Fibroblast of skin of scalp (primary cell): ENCODE measurements around the gene DNAH10.
"Not testable (repeated sequence)": the region's sequence is repeated elsewhere in the genome, so short reads cannot be mapped to it uniquely, and the experiment has no call there.

Source experiments
- DNase-seq: peaks from one replicate; pipeline ENCODE4 v3.0.0-alpha.2; 2013

DNAH10 gene

DNA sequence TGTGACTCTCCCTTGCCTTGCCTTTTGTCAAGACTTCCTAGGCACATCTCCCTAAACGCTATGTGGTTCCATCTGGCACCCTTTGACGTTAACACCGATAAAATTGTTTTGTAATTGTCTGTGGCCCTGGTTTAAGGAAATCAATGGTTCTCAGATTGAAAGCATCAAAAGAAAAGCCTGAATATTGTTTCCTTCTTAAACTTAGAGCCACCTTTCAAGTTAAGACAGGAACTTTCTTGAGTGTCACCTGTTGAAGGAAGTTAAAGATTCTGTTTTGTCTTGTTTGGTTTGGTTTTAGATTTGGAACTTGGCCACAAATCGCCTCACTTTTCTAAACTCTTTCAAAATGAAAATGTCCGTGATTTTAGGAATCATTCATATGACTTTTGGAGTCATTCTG is 14.8 kb upstream of the DNAH10 start:
- no peak for DNase-seq

DNA sequence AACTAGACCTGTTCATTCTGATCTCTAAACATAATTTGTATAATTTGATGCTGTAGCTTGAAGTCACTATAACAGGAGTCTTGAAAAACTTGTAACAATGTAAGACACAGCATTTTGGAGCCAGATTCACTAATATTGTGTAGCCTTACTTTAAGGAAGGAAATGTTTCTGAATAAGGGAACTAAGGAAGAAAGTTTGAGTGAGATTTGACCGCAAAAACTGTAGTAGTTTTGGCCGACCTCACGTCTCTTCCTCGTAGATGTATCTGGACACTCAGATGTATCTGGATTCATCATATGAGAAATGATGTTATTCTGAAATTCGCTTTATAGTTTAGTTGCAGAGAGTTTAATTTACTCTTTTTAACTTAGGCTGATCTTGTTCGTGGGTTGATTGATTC is 13.9 kb upstream of the DNAH10 start:
- DNase-seq = no peak

GRCh38 chr12:123748661-123749060 is 13.4 kb upstream of the DNAH10 start:
- DNase-seq = no peak

DNA sequence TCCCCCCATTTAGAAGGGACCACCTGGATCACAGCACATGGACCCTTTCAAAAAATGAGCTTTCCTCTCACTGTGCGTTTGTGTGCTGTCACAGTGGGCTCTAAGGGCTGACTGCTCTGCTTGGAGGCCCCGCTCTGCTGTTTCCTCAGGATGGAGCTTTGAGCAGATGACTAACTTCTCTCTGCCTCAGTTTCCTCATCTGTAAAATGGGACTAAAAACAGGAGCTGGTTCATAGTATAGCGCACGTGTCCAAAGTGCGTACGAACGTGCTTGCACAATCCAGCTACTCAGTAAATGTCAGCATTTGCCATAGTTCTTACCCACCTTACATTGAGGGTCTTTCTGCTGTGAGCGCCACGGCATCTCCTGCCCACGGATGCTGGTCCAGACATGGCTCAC is 12.7 kb upstream of the DNAH10 start:
- DNase-seq = no peak

GRCh38 chr12:123750159-123750656 is 11.9 kb upstream of the DNAH10 start:
- DNase-seq = no peak

DNA sequence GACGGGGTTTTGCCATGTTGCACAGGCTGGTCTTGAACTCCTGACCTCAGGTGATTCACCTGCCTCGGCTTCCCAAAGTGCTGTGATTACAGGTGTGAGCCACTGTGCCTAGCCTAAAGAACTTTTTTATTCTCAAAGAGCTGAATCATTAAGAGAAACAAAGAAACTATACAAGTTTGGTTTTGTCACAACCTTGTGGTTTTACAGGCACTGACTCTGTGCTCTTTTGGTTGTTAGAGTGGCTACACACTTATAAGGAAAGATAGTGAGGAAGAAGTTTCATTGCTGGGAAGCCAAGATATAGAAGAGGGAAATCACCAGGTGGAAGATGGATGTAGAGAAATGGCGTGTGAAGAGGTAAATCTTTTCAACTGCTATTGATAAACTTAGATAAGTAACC is 10.1 kb upstream of the DNAH10 start:
- DNase-seq = no peak

DNA sequence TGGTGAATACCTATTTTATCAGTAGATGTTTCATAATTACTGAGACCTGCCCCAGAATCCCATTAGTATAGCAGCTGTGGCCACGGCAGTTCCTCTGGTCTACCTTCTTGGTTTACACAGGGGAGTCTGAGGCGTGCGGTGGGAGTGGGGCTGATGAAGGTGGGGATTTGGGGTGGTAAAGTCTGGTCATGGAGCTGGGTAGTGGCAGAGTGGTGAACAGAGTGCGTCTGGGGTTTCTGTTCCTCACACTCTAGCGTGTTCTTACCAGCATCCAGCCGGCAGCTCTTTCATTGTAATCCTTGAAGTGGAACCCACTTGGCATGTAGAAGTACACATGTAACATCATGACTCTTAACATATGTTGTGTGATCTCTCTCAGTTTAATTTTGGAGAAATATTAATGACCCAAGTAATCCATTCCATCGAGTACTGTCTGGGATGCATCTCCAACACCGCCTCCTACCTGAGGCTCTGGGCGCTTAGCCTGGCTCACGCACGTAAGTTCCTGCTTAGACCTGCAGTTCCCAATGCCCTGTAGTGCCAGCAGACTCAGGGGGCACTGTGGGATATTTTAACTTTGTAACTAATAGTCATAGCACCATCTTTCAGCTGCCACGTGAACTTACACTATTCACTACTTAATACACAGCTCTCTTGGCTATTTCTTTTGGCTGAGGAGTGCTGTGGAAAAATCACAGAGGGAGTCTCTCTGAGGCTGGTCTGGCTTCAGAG is 7.9 kb upstream of the DNAH10 start:
- no peak for DNase-seq

GRCh38 chr12:123757561-123757960 is 4.5 kb upstream of the DNAH10 start:
- peak; percentile 78 for DNase-seq

DNA sequence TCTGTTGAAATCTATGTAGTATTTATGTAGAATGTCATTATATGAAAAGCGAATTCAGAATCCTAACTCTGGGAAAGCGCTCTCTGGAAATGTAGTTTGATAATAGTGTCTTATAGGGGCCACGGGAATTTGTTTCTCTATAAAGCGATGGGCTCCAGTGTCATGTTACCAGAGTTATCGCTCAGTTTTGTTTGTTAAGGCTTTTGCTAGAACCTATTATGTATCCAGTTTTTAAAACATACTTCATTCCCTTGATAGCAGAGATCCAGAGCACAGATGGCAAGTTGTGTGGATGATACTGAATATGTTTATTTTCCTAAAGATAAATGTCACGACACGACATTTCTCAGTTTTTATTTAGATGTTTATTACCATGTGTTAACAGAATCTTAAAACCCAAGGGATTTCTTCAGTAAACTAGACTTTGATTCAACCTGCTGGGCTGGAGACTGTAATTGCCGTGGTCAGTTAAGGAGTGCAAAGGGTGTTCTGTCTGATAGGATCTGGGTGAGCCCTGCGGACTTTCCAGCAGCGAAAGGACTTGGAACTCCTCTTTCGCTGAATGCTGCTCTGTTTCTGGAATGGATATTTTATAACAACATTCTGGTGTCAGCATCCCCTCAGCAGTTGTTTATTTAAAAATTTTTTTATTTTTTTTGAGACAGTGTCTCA is 1.7 kb upstream of the DNAH10 start:
- no peak for DNase-seq

- no peak for DNase-seq
These were observed 583 bp downstream of the DNAH10 start for GRCh38 chr12:123762715-123763052.

DNA sequence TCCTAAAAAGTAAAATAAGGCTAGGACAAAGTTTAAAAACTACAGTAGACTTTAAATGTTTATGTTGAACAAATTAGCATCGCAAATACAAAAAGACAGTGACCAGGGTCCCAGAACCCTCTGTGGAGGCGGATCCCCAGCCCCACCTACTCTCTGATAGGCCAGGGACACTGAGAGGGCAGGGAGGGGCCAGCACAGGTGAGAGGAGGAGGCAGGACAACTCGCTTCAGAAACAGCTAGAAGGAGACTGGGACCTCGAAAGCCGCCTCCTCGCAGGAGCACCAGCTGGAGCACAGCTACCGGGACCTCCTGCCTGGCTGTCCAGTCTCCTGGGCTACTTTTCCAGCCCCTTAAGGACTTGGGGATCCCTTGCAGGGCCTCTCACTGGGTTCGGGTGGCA is 992 bp downstream of the DNAH10 start:
- no peak for DNase-seq

GRCh38 chr12:123764109-123764508 is 2.0 kb downstream of the DNAH10 start:
- DNase-seq = no peak

GRCh38 chr12:123765504-123766035 is 3.5 kb downstream of the DNAH10 start:
- DNase-seq = no peak

DNA sequence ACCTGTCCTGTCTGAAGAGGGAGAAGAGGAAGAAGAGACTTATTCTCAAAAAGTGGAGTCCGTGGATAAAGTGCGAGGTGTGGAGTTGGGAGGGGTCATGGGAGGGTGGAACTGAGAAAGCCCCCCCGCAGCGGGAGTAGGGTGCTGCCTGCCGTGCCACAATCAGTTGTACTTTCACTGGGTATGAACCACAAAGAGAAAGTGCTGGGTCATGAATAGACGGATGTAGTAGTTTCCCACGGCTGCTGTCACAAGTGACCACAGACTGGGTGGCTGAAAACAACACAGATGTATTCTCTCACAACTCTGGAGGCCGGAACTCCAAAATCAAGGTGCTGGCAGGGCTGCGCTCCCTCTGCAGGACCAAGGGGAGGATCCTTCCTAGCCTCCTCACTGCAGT is 5.5 kb downstream of the DNAH10 start:
- no peak for DNase-seq

DNA sequence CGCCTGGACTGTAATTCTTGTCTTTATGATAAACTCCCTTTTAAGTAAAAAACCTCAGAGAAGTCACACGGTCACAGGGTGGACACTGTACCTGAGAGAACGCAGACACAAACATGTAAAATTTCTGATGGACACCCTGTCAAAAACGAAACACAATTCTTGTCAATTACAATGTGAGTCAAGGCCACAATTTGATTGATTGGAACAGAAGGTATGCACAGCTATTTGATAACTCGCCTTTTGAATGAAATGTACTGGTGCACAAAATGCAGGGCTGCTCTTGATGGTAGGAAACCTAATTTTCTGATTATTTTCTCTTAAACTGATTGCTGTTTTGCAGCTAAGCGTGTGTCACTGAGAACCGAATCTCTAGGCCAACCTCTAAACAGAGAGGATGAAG is 9.2 kb downstream of the DNAH10 start:
- no peak for DNase-seq

DNA sequence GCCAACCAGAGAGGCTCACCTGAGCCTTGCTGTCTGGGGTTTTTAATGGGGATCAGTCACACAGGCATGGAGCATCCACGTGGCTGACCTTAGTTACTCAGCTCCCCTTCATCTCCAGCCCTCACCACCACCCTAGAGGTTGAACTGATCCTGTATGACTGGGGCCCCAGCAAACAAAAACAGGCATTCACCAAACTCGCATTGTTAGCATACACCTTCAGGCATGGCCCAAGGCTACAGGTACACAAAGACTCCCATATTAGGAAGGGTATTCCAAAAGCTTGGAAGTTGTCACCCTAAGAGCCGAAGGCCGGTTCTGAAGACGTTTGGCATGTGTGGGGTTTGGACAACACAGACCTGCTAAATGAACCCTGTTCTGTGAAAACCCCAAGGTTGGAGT is 10.0 kb downstream of the DNAH10 start:
- no peak for DNase-seq

GRCh38 chr12:123773375-123773774 is 11.3 kb downstream of the DNAH10 start:
- DNase-seq = no peak

GRCh38 chr12:123779551-123779950 is 17.4 kb downstream of the DNAH10 start:
- no peak for DNase-seq

GRCh38 chr12:123782997-123783792 is 21.1 kb downstream of the DNAH10 start:
- DNase-seq = no peak

GRCh38 chr12:123787466-123787865 is 25.4 kb downstream of the DNAH10 start:
- no peak for DNase-seq

- no peak for DNase-seq
These were observed 26.4 kb downstream of the DNAH10 start for GRCh38 chr12:123788541-123788940.

DNA sequence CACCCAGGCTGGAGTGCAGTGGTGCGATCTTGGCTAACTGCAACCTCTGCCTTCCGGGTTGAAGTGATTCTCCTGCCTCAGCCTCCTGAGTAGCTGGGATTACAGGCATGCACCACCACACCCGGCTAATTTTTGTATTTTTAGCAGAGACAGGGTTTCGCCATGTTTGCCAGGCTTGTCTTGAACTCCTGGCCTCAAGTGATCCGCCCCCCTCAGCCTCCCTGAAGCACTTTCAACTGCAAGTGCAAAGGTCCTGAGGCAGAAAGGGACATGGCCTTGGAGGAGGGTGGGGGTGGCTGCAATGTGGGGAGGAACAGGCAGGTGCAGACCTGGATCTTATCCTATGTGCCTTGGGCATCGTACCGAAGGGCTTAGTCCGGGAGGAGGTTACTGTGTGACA is 27.3 kb downstream of the DNAH10 start:
- DNase-seq = not testable (repeated sequence)

- no peak for DNase-seq
These were observed 28.9 kb downstream of the DNAH10 start for GRCh38 chr12:123790905-123791467.
